Measurements from ENCODE around the gene TEN1.

- TF ChIP-seq POLR2A (IDR thresholded peaks at IDR 0.05) (no peak), CTCF (IDR thresholded peaks at IDR 0.05) (no peak)
Measured at GRCh38 chr17:76018340-76018680, 39.3 kb downstream of the TEN1 start.

Measured in body of pancreas (tissue), 4 donors.